HEK293 (cell line): Measurements from ENCODE around the gene GPR155.

Experiments used
- CTCF ChIA-PET: fragments of 350-600 bp; formaldehyde crosslinking; extraction: SDS; loops from one replicate; lab custom pipeline; 2021; ENCODE audit warnings: antibody characterized with exemption; lab: Yijun Ruan, JAX
- POLR2A ChIA-PET: fragments of 300-600 bp; formaldehyde crosslinking; extraction: SDS; loops from one replicate; lab custom pipeline; 2020; ENCODE audit warnings: antibody characterized with exemption, inconsistent platforms; lab: Yijun Ruan, JAX
- H3K27ac ChIP-seq: fragments of 200-500 bp; sonication (Bioruptor generic); 2 replicates; pipeline ENCODE4 v1.5.1; 2014; ENCODE audit warnings: low read depth, low read length, control low read depth, inconsistent platforms; ENCODE audit errors: extremely low read depth
- H3K36me3 ChIP-seq, 2 experiments: fragments of 200-500 bp in 1 of 2; sonication (Bioruptor generic) in 1 of 2; 1 replicate in 1 of 2; 2 replicates in 1 of 2; pipeline ENCODE4 v1.5.1; 2014 to 2017; ENCODE audit warnings: inconsistent platforms in 2 of 2, low read length in 2 of 2; ENCODE audit not compliant: control insufficient read depth in 2 of 2, insufficient read depth in 1 of 2
- H3K4me1 ChIP-seq: fragments of 200-500 bp; sonication (Bioruptor generic); 2 replicates; pipeline ENCODE4 v1.5.1; 2014; ENCODE audit warnings: mild to moderate bottlenecking, low read length, inconsistent platforms; ENCODE audit not compliant: control insufficient read depth, insufficient read depth
- H3K4me3 ChIP-seq: 2 replicates; pipeline ENCODE4 v1.5.1; 2011; ENCODE audit warnings: low read depth, mild to moderate bottlenecking, control low read depth, low read length, moderate library complexity
- H3K9me3 ChIP-seq: fragments of 200-500 bp; sonication (Bioruptor generic); 2 replicates; pipeline ENCODE4 v1.5.1; 2014; ENCODE audit warnings: low read depth, low read length, inconsistent platforms; ENCODE audit not compliant: control insufficient read depth, insufficient read depth
- GLI2 ChIP-seq: fragments of 450-650 bp; formaldehyde crosslinking; IDR thresholded peaks from 2 replicates; pipeline ENCODE4; 2017; ENCODE audit warnings: missing biosample characterization, missing genetic modification characterization, low read depth, borderline replicate concordance
- GLIS1 ChIP-seq: fragments of 450-650 bp; formaldehyde crosslinking; IDR thresholded peaks from 2 replicates; pipeline ENCODE4 v1.5.1; 2016; ENCODE audit warnings: missing biosample characterization, missing genetic modification characterization
- SETDB1 ChIP-seq: IDR thresholded peaks from one replicate; pipeline ENCODE4 v1.6.1; 2017; ENCODE audit warnings: mild to moderate bottlenecking, low read length, moderate library complexity, mixed read lengths; ENCODE audit not compliant: insufficient read length
- ZBTB44 ChIP-seq: fragments of 450-650 bp; IDR thresholded peaks from 2 replicates; pipeline ENCODE4 v1.5.1; 2018; ENCODE audit warnings: missing biosample characterization, mild to moderate bottlenecking, missing genetic modification characterization
- ZBTB8A ChIP-seq: fragments of 450-650 bp; formaldehyde crosslinking; IDR thresholded peaks from 2 replicates; pipeline ENCODE4 v1.5.1; 2016; ENCODE audit warnings: missing biosample characterization, missing genetic modification characterization
- ZFP37 ChIP-seq: fragments of 450-650 bp; formaldehyde crosslinking; IDR thresholded peaks from 2 replicates; pipeline ENCODE4 v1.5.1; 2016; ENCODE audit warnings: missing biosample characterization, missing genetic modification characterization
- ZIC2 ChIP-seq: fragments of 450-650 bp; formaldehyde crosslinking; IDR thresholded peaks from 2 replicates; pipeline ENCODE4 v1.5.1; 2016; ENCODE audit warnings: missing biosample characterization, missing genetic modification characterization
- ZNF140 ChIP-seq: fragments of 450-650 bp; formaldehyde crosslinking; IDR thresholded peaks from 2 replicates; pipeline ENCODE4 v1.5.1; 2016; ENCODE audit warnings: missing biosample characterization, missing genetic modification characterization
- ZNF169 ChIP-seq: fragments of 450-650 bp; formaldehyde crosslinking; IDR thresholded peaks from 2 replicates; pipeline ENCODE4 v1.5.1; 2016; ENCODE audit warnings: missing biosample characterization, missing genetic modification characterization
- ZNF202 ChIP-seq: fragments of 450-650 bp; formaldehyde crosslinking; IDR thresholded peaks from 2 replicates; pipeline ENCODE4 v1.5.1; 2016; ENCODE audit warnings: missing biosample characterization, missing genetic modification characterization, borderline replicate concordance
- ZNF221 ChIP-seq: fragments of 450-650 bp; formaldehyde crosslinking; IDR thresholded peaks from 2 replicates; pipeline ENCODE4 v1.5.1; 2017; ENCODE audit warnings: missing biosample characterization, missing genetic modification characterization, borderline replicate concordance
- ZNF24 ChIP-seq: fragments of 450-650 bp; formaldehyde crosslinking; IDR thresholded peaks from 2 replicates; pipeline ENCODE4 v1.5.1; 2016; ENCODE audit warnings: missing biosample characterization, missing genetic modification characterization
- ZNF248 ChIP-seq: fragments of 450-650 bp; formaldehyde crosslinking; IDR thresholded peaks from 2 replicates; pipeline ENCODE4 v1.5.1; 2017; ENCODE audit warnings: missing biosample characterization, missing genetic modification characterization
- ZNF26 ChIP-seq: fragments of 450-650 bp; formaldehyde crosslinking; IDR thresholded peaks from 2 replicates; pipeline ENCODE4 v1.5.1; 2016; ENCODE audit warnings: missing biosample characterization, missing genetic modification characterization
- ZNF274 ChIP-seq, 2 experiments: fragments of 200-500 bp in 1 of 2; fragments of 450-650 bp in 1 of 2; sonication (Bioruptor generic) in 1 of 2; formaldehyde crosslinking in 1 of 2; IDR thresholded peaks; 2 replicates each; pipeline versions ENCODE4 v1.5.1 to v1.6.1; 2014 to 2016; ENCODE audit warnings: borderline replicate concordance in 1 of 2, inconsistent platforms in 1 of 2, low read length in 1 of 2, missing biosample characterization in 1 of 2, missing genetic modification characterization in 1 of 2
- ZNF302 ChIP-seq: fragments of 450-650 bp; formaldehyde crosslinking; IDR thresholded peaks from 2 replicates; pipeline ENCODE4 v1.5.1; 2016; ENCODE audit warnings: missing biosample characterization, missing genetic modification characterization, low read depth
- ZNF37A ChIP-seq: fragments of 450-650 bp; IDR thresholded peaks from 2 replicates; pipeline ENCODE4 v1.5.1; 2018; ENCODE audit warnings: missing biosample characterization, missing genetic modification characterization
- ZNF391 ChIP-seq: fragments of 450-650 bp; formaldehyde crosslinking; IDR thresholded peaks from 2 replicates; pipeline ENCODE4 v1.5.1; 2016; ENCODE audit warnings: low read depth, missing biosample characterization, missing genetic modification characterization, borderline replicate concordance
- ZNF473 ChIP-seq: fragments of 450-650 bp; formaldehyde crosslinking; IDR thresholded peaks from 2 replicates; pipeline ENCODE4 v1.5.1; 2017; ENCODE audit warnings: missing biosample characterization, missing genetic modification characterization
- ZNF510 ChIP-seq: fragments of 450-650 bp; formaldehyde crosslinking; IDR thresholded peaks from 2 replicates; pipeline ENCODE4 v1.5.1; 2018; ENCODE audit warnings: mild to moderate bottlenecking, missing genetic modification characterization, missing biosample characterization; ENCODE audit not compliant: insufficient replicate concordance
- ZNF529 ChIP-seq: fragments of 450-650 bp; formaldehyde crosslinking; IDR thresholded peaks from 2 replicates; pipeline ENCODE4 v1.5.1; 2017; ENCODE audit warnings: missing genetic modification characterization, missing biosample characterization; ENCODE audit not compliant: insufficient replicate concordance
- ZNF549 ChIP-seq: fragments of 450-650 bp; IDR thresholded peaks from 2 replicates; pipeline ENCODE4 v1.5.1; 2018; ENCODE audit warnings: missing biosample characterization, missing genetic modification characterization, mild to moderate bottlenecking, inconsistent platforms, moderate library complexity
- ZNF560 ChIP-seq: fragments of 450-650 bp; formaldehyde crosslinking; IDR thresholded peaks from 2 replicates; pipeline ENCODE4 v1.5.1; 2017; ENCODE audit warnings: missing biosample characterization, missing genetic modification characterization, borderline replicate concordance
- ZNF623 ChIP-seq: fragments of 450-650 bp; formaldehyde crosslinking; IDR thresholded peaks from 2 replicates; pipeline ENCODE4 v1.5.1; 2016; ENCODE audit warnings: missing biosample characterization, missing genetic modification characterization
- ZNF629 ChIP-seq: fragments of 450-650 bp; formaldehyde crosslinking; IDR thresholded peaks from 2 replicates; pipeline ENCODE4 v1.5.1; 2017; ENCODE audit warnings: missing biosample characterization, missing genetic modification characterization
- ZNF658 ChIP-seq: fragments of 450-650 bp; formaldehyde crosslinking; IDR thresholded peaks from 2 replicates; pipeline ENCODE4; 2016; ENCODE audit warnings: missing biosample characterization, missing genetic modification characterization
- ZNF707 ChIP-seq: fragments of 450-650 bp; formaldehyde crosslinking; IDR thresholded peaks from 2 replicates; pipeline ENCODE4 v1.5.1; 2016; ENCODE audit warnings: missing biosample characterization, missing genetic modification characterization
- ZNF76 ChIP-seq: fragments of 450-650 bp; formaldehyde crosslinking; IDR thresholded peaks from 2 replicates; pipeline ENCODE4; 2016; ENCODE audit warnings: low read depth, missing biosample characterization, missing genetic modification characterization, borderline replicate concordance
- ZNF830 ChIP-seq: fragments of 450-650 bp; IDR thresholded peaks from 2 replicates; pipeline ENCODE4 v1.5.0; 2018; ENCODE audit warnings: missing biosample characterization, missing genetic modification characterization, low read depth, mild to moderate bottlenecking, moderate library complexity
- ZSCAN18 ChIP-seq: fragments of 450-650 bp; formaldehyde crosslinking; IDR thresholded peaks from 2 replicates; pipeline ENCODE4 v1.5.1; 2016; ENCODE audit warnings: missing biosample characterization, missing genetic modification characterization

GPR155 gene

GRCh38 chr2:174511580-174512260 is 24.9 kb upstream of the GPR155 start:
- Histone ChIP-seq H3K4me3 (no peak overlapping the region), H3K4me1 (no peaks in the 10 kb centered on the region), H3K27ac (no peak overlapping the region), H3K36me3 (no peaks in the 10 kb centered on the region), H3K9me3 (peaks cover 2% of the 10 kb centered on the region; the same call in 1 of the 2 replicates)
- ChIA-PET POLR2A (no interaction called here), CTCF (interaction anchor here (0.9 kb wide), 1 partner anchor 10 kb away, joined by 3 read pairs; no protein-coding TSS in a partner anchor)
- no peak for TF ChIP-seq ZNF529 (tag by site-specific recombination)
- no peak for TF ChIP-seq ZNF623 (tag by site-specific recombination)
- no peak for TF ChIP-seq ZNF391 (tag by site-specific recombination)
- no peak for TF ChIP-seq ZFP37 (tag by site-specific recombination)
- no peak for TF ChIP-seq ZNF658 (tag by site-specific recombination)
- no peak for TF ChIP-seq ZNF707 (tag by site-specific recombination)
- TF ChIP-seq ZNF24 (tag by site-specific recombination), result no peak
- TF ChIP-seq ZNF560, result no peak
- no peak for TF ChIP-seq ZIC2 (tag by site-specific recombination)
- TF ChIP-seq ZSCAN18 (tag by site-specific recombination), result no peak
- no peak for TF ChIP-seq ZNF202 (tag by site-specific recombination)

GRCh38 chr2:174510583-174511189 is 23.9 kb upstream of the GPR155 start:
- Histone ChIP-seq H3K9me3 (peaks cover 2% of the 10 kb centered on the region; the same call in 1 of the 2 replicates), H3K4me3 (no peak overlapping the region), H3K4me1 (no peaks in the 10 kb centered on the region), H3K36me3 (no peaks in the 10 kb centered on the region), H3K27ac (no peak overlapping the region)
- CTCF ChIA-PET, result interaction anchor here (1.7 kb wide), 1 partner anchor 36 kb away, joined by 4 read pairs; no protein-coding TSS in a partner anchor
- POLR2A ChIA-PET, result no interaction called here
- TF ChIP-seq ZNF473 (tag by site-specific recombination) (no peak), ZBTB8A (no peak), ZNF274 (IDR thresholded peaks at IDR 0.05; ENCODE audit: low read length) (no peak), ZNF274 (tag by site-specific recombination; IDR thresholded peaks at IDR 0.05; ENCODE audit: borderline replicate concordance) (no peak), ZIC2 (tag by site-specific recombination) (no peak), ZNF140 (no peak), ZNF169 (tag by site-specific recombination) (no peak), GLIS1 (no peak), ZNF76 (tag by site-specific recombination) (no peak), ZNF221 (tag by site-specific recombination) (0 out of 2 replicates have a peak, but pooled peaks have one; percentile 62), ZNF37A (tag by site-specific recombination) (peak; percentile 40; the same call in 1 of the 2 replicates), SETDB1 (peak; percentile 100), ZNF26 (tag by site-specific recombination) (0 out of 2 replicates have a peak, but pooled peaks have one; percentile 22), ZNF248 (tag by site-specific recombination) (no peak), ZNF629 (tag by site-specific recombination) (no peak), ZBTB44 (tag by site-specific recombination) (no peak), ZNF549 (tag by site-specific recombination) (0 out of 2 replicates have a peak, but pooled peaks have one; percentile 47), ZNF830 (tag by site-specific recombination) (no peak), GLI2 (no peak), ZNF510 (tag by site-specific recombination) (peak; percentile 49), ZNF302 (no peak)
